HG02642 (cell line): ENCODE data around the gene NFATC1.

ENCODE experiments used
- ATAC-seq: cut with Tn5 transposase; IDR thresholded peaks from one replicate; pipeline ENCODE4 v1.9.1; 2021; ENCODE audit warnings: mild to moderate bottlenecking; ENCODE audit not compliant: unreplicated experiment, poor library complexity

Gene NFATC1

GRCh38 chr18:79575891-79576685 lies 180.4 kb downstream of the NFATC1 start:
- ATAC-seq, result no peak

- no peak for ATAC-seq
Observed at GRCh38 chr18:79576686-79577351, 181.1 kb downstream of the NFATC1 start.

- no peak for ATAC-seq
Observed at GRCh38 chr18:79577451-79578395, 182.0 kb downstream of the NFATC1 start.

DNA sequence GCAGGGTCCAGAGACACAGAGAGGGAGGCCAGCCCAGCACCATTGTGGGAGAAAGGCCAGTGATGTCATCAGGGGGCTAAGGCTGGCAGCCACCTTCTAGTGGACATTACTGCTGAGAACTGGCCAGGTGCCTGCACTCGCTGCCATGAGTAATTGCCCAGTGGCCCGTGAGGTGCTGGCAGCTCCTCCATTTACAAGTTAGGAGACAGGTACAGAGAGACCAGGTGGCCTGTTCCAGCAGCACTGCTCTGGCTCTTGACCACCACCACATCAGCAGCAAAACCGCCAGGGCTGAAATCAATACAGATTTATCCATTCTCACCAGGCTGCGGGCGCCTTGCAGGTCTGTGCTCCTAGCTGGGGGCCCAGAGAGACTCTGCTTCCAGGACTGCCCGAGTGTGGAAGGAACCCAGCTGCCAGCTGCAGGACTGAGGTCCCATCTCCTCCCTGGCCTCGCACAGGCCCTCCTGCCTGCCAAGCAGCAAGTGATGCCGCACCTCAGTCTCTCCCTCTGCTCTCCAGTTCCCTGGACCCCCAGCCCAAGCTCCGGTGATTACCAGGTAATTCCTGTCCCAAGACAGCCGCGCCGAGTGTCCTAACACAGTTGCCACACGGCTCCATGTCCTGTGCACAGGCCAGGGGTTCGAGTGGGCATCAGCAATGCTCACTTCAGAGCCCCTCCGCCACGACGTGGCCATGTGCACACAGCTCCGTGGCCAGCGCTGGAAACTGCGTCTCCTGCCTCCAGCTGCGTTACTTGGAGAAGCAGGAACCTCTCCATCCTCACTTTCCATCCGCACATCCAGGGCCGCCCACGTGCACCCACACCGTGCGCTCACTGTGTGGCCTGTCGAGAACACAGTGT lies 182.9 kb downstream of the NFATC1 start:
- ATAC-seq, result no peak
